Peyer's patch (tissue), 4 donors: Measurements from ENCODE around the gene ZDHHC8.

ENCODE experiments used
- POLR2A ChIP-seq, 2 donors: fragments of 450-650 bp; IDR thresholded peaks; one replicate each; pipeline ENCODE4 v1.5.1; 2017; ENCODE audit warnings: antibody characterized with exemption in 2 of 2, mild to moderate bottlenecking in 2 of 2, moderate library complexity in 2 of 2
- TF ChIP-seq, protein P1 (sequence below), 6 experiments: fragments of 450-650 bp in 4 of 6; fragments of 200-600 bp in 2 of 6; sonication (generic) in 1 of 6; IDR thresholded peaks; one replicate each; pipeline ENCODE4 v1.5.1; 2017 to 2019; ENCODE audit warnings: antibody characterized with exemption in 6 of 6, mild to moderate bottlenecking in 3 of 6, moderate library complexity in 1 of 6

DNA sequence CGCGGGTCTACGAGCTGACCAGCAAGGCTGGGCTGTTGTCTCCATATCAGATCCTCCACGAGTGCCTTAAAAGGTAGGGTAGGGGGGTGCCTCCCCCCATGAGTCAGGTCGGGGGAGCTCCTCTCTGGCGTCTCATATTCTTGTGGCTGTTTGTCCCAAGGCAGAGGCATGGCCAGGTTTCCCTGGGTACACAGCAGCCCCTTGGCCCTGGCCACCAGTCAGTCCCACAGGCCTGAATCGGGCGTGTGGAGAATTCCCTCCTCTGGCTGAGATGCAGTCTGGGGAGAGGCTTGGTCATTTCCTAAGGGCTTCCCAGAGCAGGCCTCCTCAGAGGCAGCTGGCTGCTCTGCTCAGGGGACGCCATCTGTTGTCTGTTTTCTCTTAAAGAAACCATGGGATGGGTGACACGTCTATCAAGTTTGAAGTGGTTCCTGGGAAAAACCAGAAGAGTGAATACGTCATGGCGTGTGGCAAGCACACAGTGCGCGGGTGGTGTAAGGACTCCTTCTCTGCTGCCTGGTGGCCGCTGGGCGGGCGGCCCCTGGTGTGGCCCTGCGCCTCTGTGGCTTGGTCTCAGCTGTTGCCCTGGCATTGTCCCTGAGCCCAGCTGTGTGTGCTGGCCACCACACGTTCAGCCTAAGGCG, 25.3 kb upstream of the ZDHHC8 start:
- TF ChIP-seq, protein P1, sequence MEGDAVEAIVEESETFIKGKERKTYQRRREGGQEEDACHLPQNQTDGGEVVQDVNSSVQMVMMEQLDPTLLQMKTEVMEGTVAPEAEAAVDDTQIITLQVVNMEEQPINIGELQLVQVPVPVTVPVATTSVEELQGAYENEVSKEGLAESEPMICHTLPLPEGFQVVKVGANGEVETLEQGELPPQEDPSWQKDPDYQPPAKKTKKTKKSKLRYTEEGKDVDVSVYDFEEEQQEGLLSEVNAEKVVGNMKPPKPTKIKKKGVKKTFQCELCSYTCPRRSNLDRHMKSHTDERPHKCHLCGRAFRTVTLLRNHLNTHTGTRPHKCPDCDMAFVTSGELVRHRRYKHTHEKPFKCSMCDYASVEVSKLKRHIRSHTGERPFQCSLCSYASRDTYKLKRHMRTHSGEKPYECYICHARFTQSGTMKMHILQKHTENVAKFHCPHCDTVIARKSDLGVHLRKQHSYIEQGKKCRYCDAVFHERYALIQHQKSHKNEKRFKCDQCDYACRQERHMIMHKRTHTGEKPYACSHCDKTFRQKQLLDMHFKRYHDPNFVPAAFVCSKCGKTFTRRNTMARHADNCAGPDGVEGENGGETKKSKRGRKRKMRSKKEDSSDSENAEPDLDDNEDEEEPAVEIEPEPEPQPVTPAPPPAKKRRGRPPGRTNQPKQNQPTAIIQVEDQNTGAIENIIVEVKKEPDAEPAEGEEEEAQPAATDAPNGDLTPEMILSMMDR (IDR thresholded peaks at IDR 0.05) = no peak
- no peak for TF ChIP-seq POLR2A (IDR thresholded peaks at IDR 0.05)
